HG03060 (cell line): Measurements from ENCODE around the gene RUSC1.
A peak's percentile ranks its signal among the peaks of the same experiment; 100 is the strongest.
"Not testable (repeated sequence)": the region's sequence is repeated elsewhere in the genome, so short reads cannot be mapped to it uniquely, and the experiment has no call there.

ENCODE experiments used
- ATAC-seq: cut with Tn5 transposase; IDR thresholded peaks from one replicate; pipeline ENCODE4 v1.9.1; 2021; ENCODE audit warnings: low read depth, moderate number of reproducible peaks; ENCODE audit not compliant: unreplicated experiment

Gene RUSC1

DNA sequence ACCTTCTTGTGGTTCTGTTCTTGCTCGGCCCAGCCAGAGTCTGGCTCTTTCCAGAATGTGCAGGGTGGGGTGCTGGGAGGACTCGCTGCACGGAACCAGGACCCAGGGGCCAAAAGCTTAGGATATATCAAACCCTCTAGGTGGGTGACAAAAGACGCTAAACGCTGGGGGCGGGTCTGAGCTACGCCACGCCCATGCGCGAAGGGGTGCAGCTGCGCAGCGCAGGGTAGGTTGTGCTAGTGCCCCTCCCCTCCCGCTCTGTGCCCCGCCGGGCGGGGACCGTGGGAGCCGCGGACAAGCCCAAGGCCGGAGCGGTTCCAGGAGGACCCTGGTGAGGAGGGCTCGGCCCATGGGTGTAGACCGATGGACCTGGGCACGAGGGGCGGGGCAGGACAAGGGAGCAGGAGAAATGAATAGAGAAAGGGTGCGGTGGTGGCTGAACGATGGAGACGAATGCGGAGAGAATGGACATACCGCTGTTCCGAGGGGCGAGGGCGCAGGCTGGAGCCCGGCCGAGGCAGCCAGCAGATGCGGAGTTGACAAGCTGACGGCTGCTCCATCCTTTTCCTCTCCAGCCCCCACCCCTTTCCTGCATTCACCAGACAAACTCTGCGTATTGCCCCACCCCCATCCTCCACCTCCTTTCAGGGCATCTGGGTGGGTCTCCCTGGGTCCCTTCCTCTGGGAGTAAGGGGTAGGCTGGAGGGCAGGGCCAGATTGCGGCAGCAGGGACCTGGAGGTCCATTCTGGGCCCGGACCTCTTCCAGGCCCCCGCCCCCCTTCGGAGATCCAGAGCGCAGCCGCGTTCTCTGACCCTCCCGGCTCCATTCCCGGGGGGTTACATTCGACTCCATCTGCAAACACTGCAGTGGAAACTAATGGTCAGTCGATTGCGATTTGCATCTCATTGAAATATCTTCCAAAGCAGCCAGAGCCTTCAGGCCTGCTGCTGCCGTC is at the start of gene RUSC1:
RUSC1 (plus strand) TSS at position 234 of the 957 bp plus-strand sequence. CDS start 880 bp downstream, outside the sequence.
- ATAC-seq, result no peak

GRCh38 chr1:155272466-155273342 is 48.0 kb upstream of the RUSC1 start:
- no peak for ATAC-seq

DNA sequence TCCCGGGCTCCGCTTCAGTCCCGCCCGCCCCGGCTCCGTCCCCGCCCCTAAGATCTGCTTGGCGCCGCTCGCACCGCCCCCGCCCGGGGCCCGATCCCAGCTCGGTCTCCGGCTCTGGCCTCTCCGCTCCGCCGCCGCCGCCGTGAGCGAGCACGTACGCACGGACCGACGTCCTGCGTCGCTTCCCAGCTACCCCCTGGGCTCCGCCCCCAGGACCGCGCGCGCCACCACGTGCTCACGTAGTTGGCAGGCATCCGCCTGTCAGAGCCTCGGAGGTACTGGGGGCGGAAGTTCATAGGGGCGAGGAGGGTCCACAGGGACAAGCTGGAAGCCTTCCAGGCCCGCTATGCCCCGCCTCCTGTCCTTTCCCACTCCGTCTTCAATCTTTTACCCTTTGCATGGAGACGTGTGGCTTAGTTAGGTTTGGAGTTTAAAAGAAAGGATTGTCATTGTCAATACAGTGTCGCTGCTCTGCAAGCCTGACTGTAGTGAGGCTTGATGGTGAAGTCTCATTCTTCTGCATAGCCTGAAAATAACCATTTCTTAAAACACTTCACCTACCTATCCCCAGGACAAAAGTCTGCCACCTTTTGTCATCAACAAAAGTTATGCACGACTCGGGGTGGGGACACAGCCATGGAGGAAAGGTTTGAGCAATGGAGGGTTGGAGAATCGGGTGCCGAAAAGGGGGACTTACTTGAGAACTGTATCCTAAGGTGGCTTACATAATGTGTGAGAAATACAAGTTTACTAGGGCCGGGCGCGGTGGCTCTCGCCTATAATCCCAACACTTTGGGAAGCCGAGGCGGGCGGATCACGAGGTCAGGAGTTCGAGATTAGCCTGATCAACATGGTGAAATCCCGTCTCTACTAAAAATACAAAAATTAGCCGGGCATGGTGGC is 47.1 kb upstream of the RUSC1 start, which contains the start of gene CLK2:
CLK2 (minus strand) TSS at position 162 of the 903 bp plus-strand sequence. CDS start 2,527 bp downstream, outside the sequence.
- no peak for ATAC-seq

- peak; percentile 33 for ATAC-seq
Measured at GRCh38 chr1:155277070-155277901, 43.4 kb upstream of the RUSC1 start, which contains the start of gene HCN3. Gene HCN3 (plus strand): TSS chr1:155277463. CDS start chr1:155277591, 128 bp downstream.

- no peak for ATAC-seq
Measured at GRCh38 chr1:155277902-155278688, 42.6 kb upstream of the RUSC1 start.

DNA sequence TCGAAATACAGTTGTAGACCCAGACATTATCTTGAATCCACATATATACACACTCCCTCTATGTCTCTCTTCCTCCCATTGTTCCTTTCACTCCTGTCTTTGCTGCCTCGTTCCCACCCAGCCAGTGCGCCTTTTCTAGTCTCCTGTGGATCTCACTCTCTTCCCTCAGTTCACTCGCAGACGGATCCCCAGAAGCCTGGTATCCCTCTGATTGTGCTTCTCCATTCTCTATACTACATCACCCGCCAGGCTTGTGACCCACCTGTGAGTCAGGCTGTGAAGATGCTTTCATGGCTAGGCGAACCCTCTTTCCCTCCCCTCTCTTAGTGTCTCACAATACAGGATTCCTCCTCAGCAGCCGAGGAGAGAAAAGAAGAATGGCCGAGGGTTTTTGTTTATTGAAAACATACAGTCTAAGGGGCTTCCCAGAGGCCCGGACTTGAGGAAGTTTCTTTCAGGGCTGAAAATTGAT is 42.0 kb upstream of the RUSC1 start:
- no peak for ATAC-seq

DNA sequence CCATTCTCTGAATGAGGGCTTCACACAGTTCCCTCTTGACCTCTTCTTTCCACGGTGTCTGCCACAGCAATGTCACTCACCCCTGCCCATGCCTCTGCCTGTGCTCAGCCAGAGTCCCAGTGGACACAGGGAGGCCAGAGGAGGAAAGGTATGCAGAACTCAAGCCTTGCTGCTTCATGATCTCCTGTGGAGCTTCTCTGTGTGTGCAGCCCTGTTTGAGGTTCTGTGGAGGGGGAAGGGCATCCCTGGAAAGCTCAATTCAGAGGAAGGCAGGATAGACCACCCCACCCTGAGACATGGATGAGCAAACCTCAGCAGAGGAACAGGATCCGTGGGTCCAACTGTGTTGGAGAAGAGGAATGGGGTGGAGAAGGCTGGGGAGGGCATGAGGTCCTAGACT is 41.4 kb upstream of the RUSC1 start:
- ATAC-seq, result no peak

DNA sequence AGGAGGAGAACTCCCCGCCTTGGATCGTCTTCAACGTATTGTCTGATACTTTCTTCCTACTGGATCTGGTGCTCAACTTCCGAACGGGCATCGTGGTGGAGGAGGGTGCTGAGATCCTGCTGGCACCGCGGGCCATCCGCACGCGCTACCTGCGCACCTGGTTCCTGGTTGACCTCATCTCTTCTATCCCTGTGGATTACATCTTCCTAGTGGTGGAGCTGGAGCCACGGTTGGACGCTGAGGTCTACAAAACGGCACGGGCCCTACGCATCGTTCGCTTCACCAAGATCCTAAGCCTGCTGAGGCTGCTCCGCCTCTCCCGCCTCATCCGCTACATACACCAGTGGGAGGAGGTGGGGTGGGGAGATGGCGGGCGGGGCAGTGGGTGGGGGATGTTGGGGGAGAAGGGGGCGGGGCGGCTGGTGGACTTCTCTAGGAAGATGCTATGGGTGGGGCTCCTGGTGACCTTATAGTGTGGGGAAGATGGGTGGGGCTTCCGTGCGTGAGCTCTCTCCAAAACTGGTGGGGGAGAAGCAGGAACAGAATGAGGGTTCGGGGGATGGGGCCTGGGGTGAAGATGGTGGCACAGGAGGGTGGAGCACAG is 38.1 kb upstream of the RUSC1 start:
- no peak for ATAC-seq

DNA sequence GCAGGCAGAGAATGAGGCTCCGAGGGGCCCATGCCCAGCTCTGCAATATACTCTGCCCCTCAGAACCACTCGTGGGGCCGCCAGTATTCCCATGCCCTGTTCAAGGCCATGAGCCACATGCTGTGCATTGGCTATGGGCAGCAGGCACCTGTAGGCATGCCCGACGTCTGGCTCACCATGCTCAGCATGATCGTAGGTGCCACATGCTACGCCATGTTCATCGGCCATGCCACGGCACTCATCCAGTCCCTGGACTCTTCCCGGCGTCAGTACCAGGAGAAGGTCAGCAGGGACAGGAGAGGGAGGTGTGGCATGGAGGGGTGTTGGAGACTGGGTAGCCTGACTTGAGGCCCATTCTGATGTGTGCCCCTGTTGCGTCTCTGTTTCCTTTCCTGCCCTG is 36.2 kb upstream of the RUSC1 start:
- ATAC-seq, result no peak

GRCh38 chr1:155285063-155285462 is 35.6 kb upstream of the RUSC1 start:
- no peak for ATAC-seq

- no peak for ATAC-seq
Measured at GRCh38 chr1:155285631-155286044, 35.1 kb upstream of the RUSC1 start.

GRCh38 chr1:155286544-155286943 is 34.1 kb upstream of the RUSC1 start:
- ATAC-seq, result no peak

GRCh38 chr1:155287987-155288543 is 32.6 kb upstream of the RUSC1 start:
- no peak for ATAC-seq

DNA sequence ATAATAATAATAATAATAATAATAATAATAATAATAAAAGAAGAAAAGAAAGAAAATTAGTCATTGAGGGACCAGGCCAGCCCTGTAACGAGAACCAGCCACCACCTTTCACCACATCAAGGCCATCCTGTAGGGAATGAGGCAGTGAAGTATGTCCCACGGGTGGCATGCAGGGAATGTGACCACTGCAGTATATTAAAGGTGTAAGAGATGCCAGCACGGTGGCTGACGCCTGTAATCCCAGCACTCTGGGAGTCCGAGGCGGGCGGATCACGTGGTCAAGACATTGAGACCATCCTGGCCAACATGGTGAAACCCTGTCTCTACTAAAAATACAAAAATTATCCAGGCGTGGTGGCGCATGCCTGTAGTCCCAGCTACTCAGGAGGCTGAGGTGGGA is 29.7 kb upstream of the RUSC1 start:
- not testable (repeated sequence) for ATAC-seq

DNA sequence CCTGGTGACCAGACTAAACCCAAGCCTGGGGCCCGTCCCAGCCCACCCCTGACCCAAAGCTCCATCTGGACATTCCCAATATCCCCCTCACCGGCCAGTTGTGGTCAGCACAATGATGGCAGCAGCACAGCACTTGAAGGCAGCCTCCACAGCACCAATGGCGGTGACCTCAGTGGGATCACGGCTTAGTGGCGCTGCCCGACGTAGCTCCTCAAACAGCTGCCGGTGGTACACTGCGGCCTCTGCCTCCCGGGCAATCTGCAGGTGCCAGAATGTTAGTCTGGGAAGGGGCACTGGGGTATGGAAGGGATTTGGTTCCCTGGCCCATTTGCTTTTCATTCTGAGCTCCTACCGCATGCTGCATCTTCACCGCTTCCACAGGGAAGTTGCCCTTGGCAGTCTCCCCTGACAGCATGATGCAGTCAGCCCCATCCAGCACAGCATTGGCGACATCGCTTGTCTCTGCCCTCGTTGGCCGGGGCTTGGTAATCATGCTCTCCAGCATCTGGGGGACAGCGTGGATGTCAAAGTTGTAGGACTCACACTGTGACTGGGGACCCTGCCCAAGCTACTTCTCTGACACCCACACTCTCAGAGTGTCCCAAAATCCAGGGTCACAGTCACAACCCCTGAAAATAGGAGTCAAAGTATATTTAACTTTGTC is 27.5 kb upstream of the RUSC1 start:
- no peak for ATAC-seq

- ATAC-seq, result no peak
Measured at GRCh38 chr1:155294520-155295182, 26.0 kb upstream of the RUSC1 start.
